GM12878 (cell line): Measurements from ENCODE around the gene LYPLAL1. TPM values are rescaled to one million over a fixed set of nuclear protein-coding genes. Genes with fewer than 3 reads are reported as not detected.

Experiments used
- ATAC-seq: fragments of 200-7000 bp; cut with Tn5 transposase; 3 replicates; pipeline ENCODE4 v1.9.1; 2020; ENCODE audit warnings: mild to moderate bottlenecking, moderate library complexity
- BruUV-seq: library from RNA; stranded (reverse); fragments of 400-500 nt; replicated peaks from 2 replicates; lab custom pipeline; 2021; lab: Mats Ljungman, UMichigan
- CTCF ChIA-PET: fragments of 300-600 bp; sonication (Branson Sonifier 250); formaldehyde crosslinking; extraction: SDS; loops from one replicate; lab custom pipeline; 2021; ENCODE audit warnings: inconsistent platforms; lab: Yijun Ruan, JAX
- POLR2A ChIA-PET: fragments of 350-600 bp; formaldehyde crosslinking; extraction: SDS; loops from one replicate; lab custom pipeline; 2021; ENCODE audit warnings: inconsistent platforms; lab: Charles Lee
- RAD21 ChIA-PET: fragments of 300-600 bp; sonication (Branson Sonifier 250); formaldehyde crosslinking; loops from one replicate; lab custom pipeline; 2023; ENCODE audit warnings: antibody characterized with exemption; ENCODE audit not compliant: unreplicated experiment; lab: Charles Lee
- SMC1A ChIA-PET: fragments of 300-600 bp; sonication (Branson Sonifier 250); formaldehyde crosslinking; loops from one replicate; lab custom pipeline; 2023; ENCODE audit not compliant: unreplicated experiment, uncharacterized antibody; lab: Charles Lee
- DNase-seq: peaks from one replicate; pipeline ENCODE4 v3.0.0-alpha.2; 2011; ENCODE audit warnings: low read depth, low spot score
- FAIRE-seq: peaks from 3 replicates; lab custom pipeline; 2011; peaks lifted over from hg19 to GRCh38; lab: Jason Lieb, UNC
- H2AFZ ChIP-seq: 2 replicates; pipeline ENCODE4 v1.6.0; 2011; ENCODE audit warnings: low read depth, low read length, control low read depth; ENCODE audit not compliant: control insufficient read depth
- H3K27ac ChIP-seq: 2 replicates; pipeline ENCODE4 v1.5.1; 2011; ENCODE audit warnings: control low read depth; ENCODE audit not compliant: control insufficient read depth, insufficient read depth
- H3K27me3 ChIP-seq, 2 experiments: replicated peaks in 1 of 2; 2 replicates each; pipeline versions ENCODE4 v1.6.0 to v1.6.1; 2011; ENCODE audit warnings: low read length in 1 of 2; ENCODE audit not compliant: control insufficient read depth in 2 of 2, insufficient read depth in 2 of 2
- H3K36me3 ChIP-seq, 2 experiments: 2 replicates each; pipeline ENCODE4 v1.5.1; 2011; ENCODE audit warnings: low read length in 1 of 2; ENCODE audit not compliant: control insufficient read depth in 2 of 2, insufficient read depth in 2 of 2
- H3K4me1 ChIP-seq: 2 replicates; pipeline ENCODE4 v1.6.1; 2011; ENCODE audit warnings: mild to moderate bottlenecking, low read length, moderate library complexity, mixed read lengths; ENCODE audit not compliant: control insufficient read depth, insufficient read depth
- H3K4me2 ChIP-seq: 2 replicates; pipeline ENCODE4 v1.6.0; 2011; ENCODE audit warnings: control low read depth; ENCODE audit not compliant: control insufficient read depth, insufficient read depth
- H3K4me3 ChIP-seq: fragments of 200-600 bp; sonication (generic); 2 replicates; pipeline ENCODE4 v1.5.1; 2016
- H3K79me2 ChIP-seq: 2 replicates; pipeline ENCODE4 v1.6.0; 2011; ENCODE audit warnings: low read length; ENCODE audit not compliant: control insufficient read depth, insufficient read depth
- H3K9ac ChIP-seq: 2 replicates; pipeline ENCODE4 v1.8.0; 2011; ENCODE audit warnings: low read length, control low read depth, mixed read lengths; ENCODE audit not compliant: control insufficient read depth, insufficient read depth
- H3K9me3 ChIP-seq: replicated peaks from 3 replicates; pipeline ENCODE4 v1.5.1; 2011; ENCODE audit warnings: mild to moderate bottlenecking, low read length; ENCODE audit not compliant: control insufficient read depth, insufficient read depth
- H4K20me1 ChIP-seq: 2 replicates; pipeline ENCODE4 v1.6.0; 2011; ENCODE audit not compliant: control insufficient read depth, insufficient read depth
- BHLHE40 ChIP-seq, 2 experiments: fragments of 450-650 bp in 1 of 2; IDR thresholded peaks; 2 replicates each; pipeline ENCODE4 v1.6.1; 2011 to 2017; ENCODE audit warnings: low read depth in 2 of 2, borderline replicate concordance in 1 of 2, improper control_type of control experiment in 1 of 2, low read length in 1 of 2, mild to moderate bottlenecking in 1 of 2
- CTCF ChIP-seq, 3 experiments: IDR thresholded peaks in 2 of 3; conservative IDR thresholded peaks in 1 of 3; 2 replicates each; pipeline ENCODE4 v1.5.1; 2011; ENCODE audit warnings: low read depth in 3 of 3, low read length in 3 of 3, mild to moderate bottlenecking in 3 of 3, control low read depth in 2 of 3, moderate library complexity in 2 of 3, inconsistent platforms in 1 of 3, mixed read lengths in 1 of 3; ENCODE audit not compliant: control insufficient read depth in 2 of 3, insufficient read depth in 1 of 3; ENCODE audit errors: extremely low read depth in 1 of 3
- E2F8 ChIP-seq: fragments of 450-650 bp; IDR thresholded peaks from 2 replicates; pipeline ENCODE4 v1.6.1; 2018; ENCODE audit warnings: mild to moderate bottlenecking, low read depth, moderate library complexity; ENCODE audit not compliant: partially characterized antibody
- ESRRA ChIP-seq: IDR thresholded peaks from 2 replicates; pipeline ENCODE4 v1.6.1; 2012; ENCODE audit warnings: mild to moderate bottlenecking, low read length, improper control_type of control experiment
- EZH2 ChIP-seq: IDR thresholded peaks from 2 replicates; pipeline ENCODE4 v1.6.1; 2012; ENCODE audit warnings: low read depth, mild to moderate bottlenecking, control low read depth, inconsistent platforms, low read length, borderline replicate concordance; ENCODE audit not compliant: control insufficient read depth
- HDAC6 ChIP-seq: fragments of 200-600 bp; sonication (generic); IDR thresholded peaks from one replicate; pipeline ENCODE4 v1.8.0; 2017; ENCODE audit warnings: antibody characterized with exemption; ENCODE audit not compliant: unreplicated experiment
- IRF4 ChIP-seq: IDR thresholded peaks from 2 replicates; pipeline ENCODE4 v1.6.1; 2011; ENCODE audit warnings: low read depth, low read length
- JUNB ChIP-seq: IDR thresholded peaks from 2 replicates; pipeline ENCODE4 v1.6.1; 2016; ENCODE audit warnings: antibody characterized with exemption, mild to moderate bottlenecking
- NRF1 ChIP-seq: conservative IDR thresholded peaks from 2 replicates; pipeline ENCODE4 v1.6.1; 2011; ENCODE audit warnings: mild to moderate bottlenecking, low read depth, low read length, improper control_type of control experiment
- TCF7 ChIP-seq: IDR thresholded peaks from 2 replicates; pipeline ENCODE4 v1.6.1; 2014; ENCODE audit warnings: antibody characterized with exemption, borderline replicate concordance
- ZNF207 ChIP-seq: fragments of 450-650 bp; IDR thresholded peaks from 2 replicates; pipeline ENCODE4 v1.6.1; 2014; ENCODE audit warnings: antibody characterized with exemption, mild to moderate bottlenecking, borderline replicate concordance
- ZSCAN29 ChIP-seq: fragments of 450-650 bp; IDR thresholded peaks from 2 replicates; pipeline ENCODE4 v1.6.1; 2017; ENCODE audit warnings: mild to moderate bottlenecking, moderate library complexity
- WGBS: methylation state at CpG from one replicate; pipeline ENCODE4 v1.1.6; 2016; ENCODE audit warnings: low lambda C conversion rate; ENCODE audit not compliant: insufficient replicate concordance, insufficient coverage; ENCODE audit errors: missing lambda C conversion rate; 5-methylcytosine and 5-hydroxymethylcytosine counted together
- in situ Hi-C: fragments of 300-500 bp; cut with MboI; formaldehyde crosslinking; loops from 9 replicates; pipeline ENCODE4 v1.14.3; 2018; ENCODE audit warnings: mixed read lengths
- intact Hi-C: fragments of 100-400 bp; cut with micrococcal nuclease; formaldehyde crosslinking; loops from one replicate; pipeline ENCODE4 v1.14.2; 2022; ENCODE audit not compliant: unreplicated experiment
- polyA plus RNA-seq, 11 experiments: library from polyadenylated mRNA; depleted of rRNA in 4 of 11; unstranded in 6 of 11; stranded (reverse) in 5 of 11; fragments of >200 nt; fragmentation: Nextera tagmentation in 4 of 11; fragmentation: Illumina TruSeq in 1 of 11; extraction: Ambion mirVana in 4 of 11; extraction: Trizol in 1 of 11; gene quantifications; 1 replicate in 1 of 11; 2 replicates in 10 of 11; pipeline versions ENCODE4 v1.2.1 to v1.2.3, GENCODE V29; 2011 to 2016; ENCODE audit warnings: inconsistent platforms in 2 of 11, missing spikeins in 2 of 11, low read depth in 1 of 11
- total RNA-seq, 4 experiments: library from RNA; depleted of rRNA in 3 of 4; stranded (reverse); fragments of >200 nt in 3 of 4; fragmentation: Illumina TruSeq in 1 of 4; extraction: Trizol in 1 of 4; gene quantifications; 2 replicates each; pipeline versions ENCODE4 v1.2.1 to v1.2.3, GENCODE V29; 2013 to 2021

Gene LYPLAL1
- total and polyA plus RNA-seq, 10 of the 15 experiments (the other 5 are each of a cell fraction or from before 2014, with no cell fraction given) = 19.4 to 112 (median 40.5) TPM

- ATAC-seq (no peak), FAIRE-seq (no peak), DNase-seq (no peak)
- ChIA-PET CTCF (no interaction called here), SMC1A (no interaction called here), RAD21 (no interaction called here), POLR2A (no interaction called here)
- no peaks in the 10 kb centered on the region for H3K4me1 ChIP-seq
- H3K4me3 ChIP-seq = no peak overlapping the region
- WGBS = 98% methylated on average over 5 of the region's 5 CpGs
- H3K36me3 ChIP-seq = no peaks in the 10 kb centered on the region
- no TSS peak for BruUV-seq
- no peak for TF ChIP-seq EZH2
- no peak for TF ChIP-seq ZNF207
- no peak for TF ChIP-seq E2F8
- no peak for TF ChIP-seq BHLHE40 (IDR thresholded peaks at IDR 0.05; ENCODE audit: borderline replicate concordance in 1 of 2, low read depth in 2 of 2, low read length in 1 of 2)
- TF ChIP-seq NRF1 = no peak
- TF ChIP-seq CTCF (IDR thresholded peaks at IDR 0.05 in 2 of 3, conservative IDR thresholded peaks at IDR 0.05 in 1 of 3; ENCODE audit: control insufficient read depth in 2 of 3, extremely low read depth in 1 of 3, insufficient read depth in 1 of 3, low read depth in 3 of 3, low read length in 3 of 3) = no peak
- TF ChIP-seq IRF4 = no peak
- no peak for TF ChIP-seq HDAC6
- no peak for TF ChIP-seq TCF7
- TF ChIP-seq ESRRA = no peak
- TF ChIP-seq JUNB = no peak
- TF ChIP-seq ZSCAN29 = no peak
- no peaks in the 10 kb centered on the region for H3K79me2 ChIP-seq
- H3K9me3 ChIP-seq = no peaks in the 10 kb centered on the region
- no peak overlapping the region for H3K4me2 ChIP-seq
- no peaks in the 10 kb centered on the region for H3K27me3 ChIP-seq
- H3K9ac ChIP-seq = no peak overlapping the region
- H2AFZ ChIP-seq = no peak overlapping the region
- H3K27ac ChIP-seq = no peak overlapping the region
- in situ Hi-C loops = no loop called here
- intact Hi-C loops = no loop called here
- H4K20me1 ChIP-seq = no peaks in the 10 kb centered on the region
Observed at GRCh38 chr1:219236933-219237610, 63.4 kb downstream of the LYPLAL1 start.
